PFSK-1 (cell line): ENCODE measurements around the gene DAPK1.

Experiments
- FOXP2 ChIP-seq: optimal IDR thresholded peaks from 2 replicates; pipeline ENCODE3; 2011; ENCODE audit warnings: borderline replicate concordance, control low read depth, inconsistent platforms; ENCODE audit not compliant: insufficient read depth; ENCODE audit errors: extremely low read length, extremely low read depth
- POLR2AphosphoS5 ChIP-seq: IDR thresholded peaks from 2 replicates; pipeline ENCODE4 v1.6.1; 2012; ENCODE audit warnings: low read depth, mild to moderate bottlenecking, control low read depth, low read length, moderate library complexity
- REST ChIP-seq, 2 experiments: IDR thresholded peaks; 2 replicates each; pipeline versions ENCODE4 v1.6.1 to v1.8.0; 2011 to 2012; ENCODE audit warnings: low read depth in 2 of 2, low read length in 2 of 2, control low read depth in 1 of 2, inconsistent platforms in 1 of 2, mild to moderate bottlenecking in 1 of 2, moderate library complexity in 1 of 2; ENCODE audit not compliant: insufficient read depth in 1 of 2
- SIN3A ChIP-seq: IDR thresholded peaks from 2 replicates; pipeline ENCODE4 v1.6.1; 2012; ENCODE audit warnings: mild to moderate bottlenecking, low read length, moderate library complexity, borderline replicate concordance; ENCODE audit not compliant: insufficient read depth
- TAF1 ChIP-seq: IDR thresholded peaks from 2 replicates; pipeline ENCODE4 v1.6.1; 2012; ENCODE audit warnings: low read length, control low read depth, borderline replicate concordance; ENCODE audit not compliant: insufficient read depth

Gene DAPK1

GRCh38 chr9:87658511-87658910 is 160.8 kb downstream of the DAPK1 start:
- no peak for TF ChIP-seq TAF1
- TF ChIP-seq FOXP2, result no peak
- TF ChIP-seq SIN3A, result no peak
- no peak for TF ChIP-seq REST (IDR thresholded peaks at IDR 0.05; ENCODE audit: insufficient read depth in 1 of 2, low read depth in 2 of 2, low read length in 2 of 2)
- TF ChIP-seq POLR2AphosphoS5, result no peak

- no peak for TF ChIP-seq REST (IDR thresholded peaks at IDR 0.05; ENCODE audit: insufficient read depth in 1 of 2, low read depth in 2 of 2, low read length in 2 of 2)
- no peak for TF ChIP-seq POLR2AphosphoS5
- no peak for TF ChIP-seq SIN3A
- no peak for TF ChIP-seq TAF1
- TF ChIP-seq FOXP2, result no peak
Observed at GRCh38 chr9:87659534-87660419, 162.1 kb downstream of the DAPK1 start.

- TF ChIP-seq SIN3A, result no peak
- TF ChIP-seq FOXP2, result no peak
- no peak for TF ChIP-seq TAF1
- no peak for TF ChIP-seq REST (IDR thresholded peaks at IDR 0.05; ENCODE audit: insufficient read depth in 1 of 2, low read depth in 2 of 2, low read length in 2 of 2)
- TF ChIP-seq POLR2AphosphoS5, result no peak
Observed at GRCh38 chr9:87661241-87661640, 163.6 kb downstream of the DAPK1 start.

- TF ChIP-seq FOXP2 (no peak), SIN3A (no peak), REST (IDR thresholded peaks at IDR 0.05; ENCODE audit: insufficient read depth in 1 of 2, low read depth in 2 of 2, low read length in 2 of 2) (no peak), TAF1 (no peak), POLR2AphosphoS5 (no peak)
Observed at GRCh38 chr9:87662808-87663528, 165.3 kb downstream of the DAPK1 start.
